GM21737 (cell line): ENCODE data around the gene RGS5.

Experiments
- ATAC-seq: cut with Tn5 transposase; IDR thresholded peaks from one replicate; pipeline ENCODE4 v1.9.1; 2021; ENCODE audit warnings: mild to moderate bottlenecking, moderate library complexity; ENCODE audit not compliant: unreplicated experiment

RGS5 gene

GRCh38 chr1:163093169-163093568, 109.5 kb downstream of the RGS5 start:
- ATAC-seq: no peak
